Neural cell (in vitro differentiated cells): ENCODE data around the gene TIMM22.

Experiments used
- CTCF ChIP-seq: fragments of 450-650 bp; IDR thresholded peaks from 2 replicates; pipeline ENCODE4 v1.5.1; 2014; ENCODE audit warnings: antibody characterized with exemption, mild to moderate bottlenecking, moderate library complexity; ENCODE audit not compliant: poor library complexity, severe bottlenecking
- EZH2 ChIP-seq: fragments of 200-600, 300-800 bp; shearing (Covaris generic), sonication (generic); IDR thresholded peaks from 2 replicates; pipeline ENCODE4 v1.6.1; 2014; ENCODE audit warnings: antibody characterized with exemption, low read length, borderline replicate concordance, mild to moderate bottlenecking; ENCODE audit not compliant: insufficient read depth, poor library complexity, severe bottlenecking
- MXI1 ChIP-seq: fragments of 450-650 bp; conservative IDR thresholded peaks from 2 replicates; pipeline ENCODE4 v1.6.1; 2014; ENCODE audit warnings: antibody characterized with exemption, mild to moderate bottlenecking; ENCODE audit not compliant: poor library complexity, severe bottlenecking
- POLR2AphosphoS5 ChIP-seq: IDR thresholded peaks from 2 replicates; pipeline ENCODE4 v1.6.1; 2012
- TAF1 ChIP-seq: IDR thresholded peaks from 2 replicates; pipeline ENCODE4 v1.6.1; 2012; ENCODE audit warnings: low read depth
- TF ChIP-seq, protein P1 (sequence below): IDR thresholded peaks from 2 replicates; pipeline ENCODE4 v1.6.1; 2012; ENCODE audit warnings: borderline replicate concordance

DNA sequence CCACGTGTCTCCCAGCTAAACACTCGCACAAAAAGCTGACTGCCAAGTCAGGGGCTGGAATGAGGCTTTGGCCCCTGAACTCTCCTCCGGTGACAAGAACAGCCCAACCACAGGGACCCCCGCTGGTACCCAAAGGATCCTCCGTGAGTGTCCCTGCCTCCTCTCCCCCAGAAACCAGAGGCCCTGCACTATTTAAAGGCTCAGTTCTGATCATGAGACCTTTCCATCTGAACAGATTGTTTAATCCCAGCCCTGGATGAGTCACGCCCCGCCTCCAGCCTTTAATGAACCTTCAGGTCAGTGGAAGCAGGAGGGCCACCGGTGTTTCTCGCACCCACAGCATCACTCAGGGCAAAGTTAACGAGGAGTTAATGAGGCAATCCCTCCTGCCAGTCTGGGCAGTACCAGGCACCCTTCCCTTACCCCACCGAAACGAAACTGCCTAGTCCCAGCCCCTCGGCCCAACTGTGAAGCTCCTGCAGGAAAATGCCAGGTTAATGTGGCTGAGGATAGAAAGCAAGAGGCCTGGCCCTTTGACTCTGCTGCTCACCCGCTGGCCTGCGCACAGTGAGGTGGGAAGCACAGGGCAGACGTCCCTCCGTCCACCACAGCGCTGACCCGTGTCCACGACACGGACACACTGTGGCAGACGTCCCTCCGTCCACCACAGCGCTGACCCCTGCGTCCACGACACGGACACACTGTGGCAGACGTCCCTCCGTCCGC, 32.4 kb downstream of the TIMM22 start:
- TF ChIP-seq CTCF = no peak
- no peak for TF ChIP-seq MXI1
- TF ChIP-seq POLR2AphosphoS5 = no peak
- TF ChIP-seq, protein P1, sequence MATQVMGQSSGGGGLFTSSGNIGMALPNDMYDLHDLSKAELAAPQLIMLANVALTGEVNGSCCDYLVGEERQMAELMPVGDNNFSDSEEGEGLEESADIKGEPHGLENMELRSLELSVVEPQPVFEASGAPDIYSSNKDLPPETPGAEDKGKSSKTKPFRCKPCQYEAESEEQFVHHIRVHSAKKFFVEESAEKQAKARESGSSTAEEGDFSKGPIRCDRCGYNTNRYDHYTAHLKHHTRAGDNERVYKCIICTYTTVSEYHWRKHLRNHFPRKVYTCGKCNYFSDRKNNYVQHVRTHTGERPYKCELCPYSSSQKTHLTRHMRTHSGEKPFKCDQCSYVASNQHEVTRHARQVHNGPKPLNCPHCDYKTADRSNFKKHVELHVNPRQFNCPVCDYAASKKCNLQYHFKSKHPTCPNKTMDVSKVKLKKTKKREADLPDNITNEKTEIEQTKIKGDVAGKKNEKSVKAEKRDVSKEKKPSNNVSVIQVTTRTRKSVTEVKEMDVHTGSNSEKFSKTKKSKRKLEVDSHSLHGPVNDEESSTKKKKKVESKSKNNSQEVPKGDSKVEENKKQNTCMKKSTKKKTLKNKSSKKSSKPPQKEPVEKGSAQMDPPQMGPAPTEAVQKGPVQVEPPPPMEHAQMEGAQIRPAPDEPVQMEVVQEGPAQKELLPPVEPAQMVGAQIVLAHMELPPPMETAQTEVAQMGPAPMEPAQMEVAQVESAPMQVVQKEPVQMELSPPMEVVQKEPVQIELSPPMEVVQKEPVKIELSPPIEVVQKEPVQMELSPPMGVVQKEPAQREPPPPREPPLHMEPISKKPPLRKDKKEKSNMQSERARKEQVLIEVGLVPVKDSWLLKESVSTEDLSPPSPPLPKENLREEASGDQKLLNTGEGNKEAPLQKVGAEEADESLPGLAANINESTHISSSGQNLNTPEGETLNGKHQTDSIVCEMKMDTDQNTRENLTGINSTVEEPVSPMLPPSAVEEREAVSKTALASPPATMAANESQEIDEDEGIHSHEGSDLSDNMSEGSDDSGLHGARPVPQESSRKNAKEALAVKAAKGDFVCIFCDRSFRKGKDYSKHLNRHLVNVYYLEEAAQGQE = no peak
- TF ChIP-seq TAF1 = no peak
- TF ChIP-seq EZH2 = no peak
